ENCODE results near the gene NACA2.
"Not testable (repeated sequence)": the region's sequence is repeated elsewhere in the genome, so short reads cannot be mapped to it uniquely, and the experiment has no call there.

NACA2 gene

GRCh38 chr17:61599608-61600007 is 8.6 kb upstream of the NACA2 start:
- no peak for DNase-seq (ENCODE audit: low read depth)

- no peak for DNase-seq (ENCODE audit: low read depth)
Measured at GRCh38 chr17:61598014-61598413, 7.0 kb upstream of the NACA2 start.

- DNase-seq (ENCODE audit: low read depth): no peak
Measured at GRCh38 chr17:61597607-61598006, 6.6 kb upstream of the NACA2 start.

- DNase-seq (ENCODE audit: low read depth): peak; percentile 8
Measured at GRCh38 chr17:61595418-61596186, 4.6 kb upstream of the NACA2 start.

- no peak for DNase-seq (ENCODE audit: low read depth)
Measured at GRCh38 chr17:61594294-61594825, 3.3 kb upstream of the NACA2 start.

- DNase-seq (ENCODE audit: low read depth): peak; percentile 30
Measured at GRCh38 chr17:61593426-61593825, 2.4 kb upstream of the NACA2 start.

- DNase-seq (ENCODE audit: low read depth): no peak
Measured at GRCh38 chr17:61591930-61592329, 911 bp upstream of the NACA2 start.

GRCh38 chr17:61589990-61590389 is 1.0 kb downstream of the NACA2 start:
- DNase-seq (ENCODE audit: low read depth): no peak

- no peak for DNase-seq (ENCODE audit: low read depth)
Measured at GRCh38 chr17:61587807-61588660, 3.0 kb downstream of the NACA2 start.

- no peak for DNase-seq (ENCODE audit: low read depth)
Measured at GRCh38 chr17:61587242-61587641, 3.8 kb downstream of the NACA2 start.

- DNase-seq (ENCODE audit: low read depth): not testable (repeated sequence)
Measured at GRCh38 chr17:61586622-61587021, 4.4 kb downstream of the NACA2 start.

GRCh38 chr17:61586031-61586566 is 4.9 kb downstream of the NACA2 start:
- DNase-seq (ENCODE audit: low read depth): no peak

GRCh38 chr17:61584866-61585265 is 6.2 kb downstream of the NACA2 start:
- no peak for DNase-seq (ENCODE audit: low read depth)

GRCh38 chr17:61584266-61584665 is 6.8 kb downstream of the NACA2 start:
- no peak for DNase-seq (ENCODE audit: low read depth)

GRCh38 chr17:61583660-61584264 is 7.3 kb downstream of the NACA2 start:
- DNase-seq (ENCODE audit: low read depth): no peak

GRCh38 chr17:61583242-61583641 is 7.8 kb downstream of the NACA2 start:
- DNase-seq (ENCODE audit: low read depth): peak; percentile 71

GRCh38 chr17:61582593-61582992 is 8.4 kb downstream of the NACA2 start:
- DNase-seq (ENCODE audit: low read depth): no peak

GRCh38 chr17:61581611-61582349 is 9.2 kb downstream of the NACA2 start:
- no peak for DNase-seq (ENCODE audit: low read depth)

GRCh38 chr17:61580502-61580901 is 10.5 kb downstream of the NACA2 start:
- DNase-seq (ENCODE audit: low read depth): no peak

GRCh38 chr17:61579961-61580360 is 11.1 kb downstream of the NACA2 start:
- DNase-seq (ENCODE audit: low read depth): no peak

- DNase-seq (ENCODE audit: low read depth): no peak
Measured at GRCh38 chr17:61579347-61579746, 11.7 kb downstream of the NACA2 start.

- no peak for DNase-seq (ENCODE audit: low read depth)
Measured at GRCh38 chr17:61578645-61579044, 12.4 kb downstream of the NACA2 start.
